ENCODE measurements around the gene RGS9BP.
"Not testable (repeated sequence)": the region's sequence is repeated elsewhere in the genome, so short reads cannot be mapped to it uniquely, and the experiment has no call there.

The RGS9BP gene

GRCh38 chr19:32700129-32700528 is 24.5 kb downstream of the RGS9BP start:
- DNase-seq, result not testable (repeated sequence)

GRCh38 chr19:32702010-32702409 is 26.4 kb downstream of the RGS9BP start:
- DNase-seq, result no peak

DNA sequence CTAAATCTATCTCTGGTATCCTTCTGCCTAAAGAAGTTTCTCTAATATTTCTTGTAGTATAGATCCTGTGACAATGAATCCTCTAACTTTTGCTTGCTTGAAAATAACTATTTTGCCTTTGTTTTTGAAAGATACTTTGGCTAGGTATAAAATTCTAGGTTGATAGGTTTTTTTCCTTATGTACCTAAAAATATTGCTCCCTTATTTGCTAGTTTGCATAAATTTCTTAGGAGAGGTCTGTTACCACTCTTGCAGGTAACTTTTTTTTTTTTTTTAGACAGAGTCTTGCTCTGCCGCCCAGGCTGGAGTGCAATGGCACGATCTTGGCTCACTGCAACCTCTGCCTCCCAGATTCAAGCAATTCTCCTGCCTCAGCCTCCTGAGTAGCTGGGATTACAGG is 28.4 kb downstream of the RGS9BP start:
- not testable (repeated sequence) for DNase-seq

DNA sequence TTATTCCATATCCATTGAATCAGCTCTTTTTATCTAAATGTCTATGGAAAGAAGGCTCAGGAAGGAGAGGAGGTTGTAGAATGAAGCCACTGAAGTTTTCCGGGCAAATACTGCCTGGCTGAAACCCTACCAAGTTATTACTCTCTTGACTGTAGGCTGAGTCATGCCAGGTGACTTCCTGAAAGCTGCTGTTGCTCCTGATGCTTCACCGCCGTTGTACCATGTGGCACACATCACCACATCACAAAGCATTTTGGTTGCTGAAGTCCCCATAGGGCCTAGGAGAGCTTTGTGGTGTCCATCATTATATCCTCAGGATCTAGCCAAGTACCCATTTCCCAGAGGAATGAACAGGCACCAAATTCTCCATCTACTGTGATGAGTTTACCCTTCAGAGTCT is 32.8 kb downstream of the RGS9BP start:
- no peak for DNase-seq

GRCh38 chr19:32709032-32709431 is 33.4 kb downstream of the RGS9BP start:
- DNase-seq, result no peak

GRCh38 chr19:32711747-32712146 is 36.1 kb downstream of the RGS9BP start:
- no peak for DNase-seq

DNA sequence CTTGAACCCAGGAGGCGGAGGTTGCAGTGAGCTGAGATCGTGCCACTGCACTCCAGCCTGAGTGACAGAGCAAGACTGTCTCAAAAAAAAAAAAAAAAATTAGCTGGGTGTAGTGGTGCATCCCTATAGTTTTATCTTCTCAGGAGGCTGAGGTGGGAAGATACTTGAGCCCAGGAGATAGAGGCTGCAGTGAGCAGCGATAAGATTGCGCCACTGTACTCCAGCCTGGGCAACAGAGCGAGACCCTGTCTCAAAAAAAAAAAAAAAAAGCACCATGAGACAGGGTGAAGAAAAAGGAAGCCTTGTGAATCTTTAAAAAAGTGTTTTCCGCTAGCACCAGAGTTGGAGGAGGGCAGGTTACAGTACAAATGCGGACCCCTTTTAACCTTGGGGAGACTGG is 40.6 kb downstream of the RGS9BP start:
- DNase-seq, result not testable (repeated sequence)

- DNase-seq, result no peak
Observed at GRCh38 chr19:32717496-32717895, 41.8 kb downstream of the RGS9BP start.

DNA sequence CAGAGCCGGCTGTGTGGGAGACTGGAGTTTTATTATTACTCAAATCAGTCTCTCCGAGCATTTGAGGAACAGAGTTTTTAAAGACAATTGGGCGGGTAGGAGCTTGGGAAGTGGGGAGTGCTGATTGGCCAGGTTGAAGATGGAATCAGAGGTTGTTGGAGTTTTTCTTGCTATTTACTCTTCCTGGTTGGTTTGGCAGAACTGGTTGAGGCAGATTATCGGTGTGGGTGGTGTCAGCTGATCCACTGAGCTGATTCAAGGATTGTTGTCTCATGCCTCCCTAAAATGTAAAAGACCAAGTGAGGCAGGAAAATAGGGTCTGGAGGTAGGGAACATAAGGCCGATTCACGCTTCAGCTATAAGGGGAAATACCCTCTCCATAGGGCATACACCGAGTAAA is 42.6 kb downstream of the RGS9BP start:
- no peak for DNase-seq

DNA sequence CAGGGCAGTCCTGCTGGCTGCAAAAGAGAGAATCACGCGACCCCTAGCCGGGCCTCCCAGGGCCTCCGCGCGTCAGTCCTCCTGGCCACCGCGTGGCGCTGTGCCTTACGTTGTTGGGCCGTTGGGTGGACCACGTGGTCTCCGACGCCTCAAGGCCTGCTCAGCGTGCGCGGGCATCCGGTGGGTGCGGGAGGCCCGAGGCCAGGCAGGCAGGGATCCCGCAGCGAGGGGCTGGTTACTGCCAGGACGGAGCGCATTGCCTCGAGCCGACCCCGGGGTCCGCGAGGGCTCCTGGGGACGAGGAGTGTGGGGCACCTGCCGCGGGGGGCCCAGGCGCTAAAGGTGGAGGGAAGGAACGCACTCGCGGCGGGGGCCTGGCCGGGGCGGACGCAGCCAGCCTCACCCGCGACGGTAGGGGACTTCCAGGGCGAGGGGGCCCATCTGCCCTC is 44.0 kb downstream of the RGS9BP start, which contains the start of gene TDRD12:
Gene TDRD12, plus strand, starts transcription at position 157 of the 449 bp plus-strand sequence. CDS start 306 bp downstream, outside the sequence.
- no peak for DNase-seq

- no peak for DNase-seq
Observed at GRCh38 chr19:32720216-32720935, 44.7 kb downstream of the RGS9BP start.

DNA sequence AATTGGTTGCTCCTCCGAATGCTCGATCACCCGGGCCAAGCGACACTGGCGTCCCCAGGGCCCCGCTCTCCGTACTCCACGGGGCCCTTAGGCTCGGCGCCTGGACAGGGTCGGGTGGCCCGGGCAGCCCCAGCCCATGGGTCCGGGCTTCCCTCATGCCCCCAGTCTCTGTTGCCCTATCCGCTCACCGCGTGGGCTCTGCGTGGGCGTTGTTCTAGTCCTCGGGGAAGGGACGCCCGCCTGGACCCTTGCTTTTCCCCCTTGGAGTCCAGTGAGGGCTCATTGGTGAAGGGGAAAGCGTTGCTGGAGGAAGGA is 45.2 kb downstream of the RGS9BP start:
- no peak for DNase-seq
